Natural killer cell (primary cell): ENCODE results near the gene AKAP17A. TPM values are rescaled to one million over a fixed set of nuclear protein-coding genes. Genes with fewer than 3 reads are reported as not detected.
A peak's percentile ranks its signal among the peaks of the same experiment; 100 is the strongest.

Experiments used
- ATAC-seq, 3 donors: fragments of 150-1000 bp in 2 of 3; fragments of 200-7000 bp in 1 of 3; cut with Tn5 transposase; 1 replicate in 1 of 3; 2 replicates in 2 of 3; pipeline ENCODE4 v1.10.0; 2021; ENCODE audit warnings: mild to moderate bottlenecking in 2 of 3, moderate library complexity in 2 of 3
- DNase-seq, 2 donors: peaks; one replicate each; pipeline versions ENCODE4 v3.0.0 to v3.0.0-alpha.2; 2013 to 2021; ENCODE audit warnings: mixed read lengths in 1 of 2
- H3K27ac ChIP-seq: one replicate; pipeline ENCODE4 v1.5.1; 2013; ENCODE audit warnings: mild to moderate bottlenecking, low read length
- H3K27me3 ChIP-seq: one replicate; pipeline ENCODE4 v1.6.1; 2013; ENCODE audit warnings: low read length; ENCODE audit not compliant: control insufficient read depth, insufficient read depth
- H3K36me3 ChIP-seq: one replicate; pipeline ENCODE4 v1.6.1; 2013; ENCODE audit warnings: low read length; ENCODE audit not compliant: control insufficient read depth, insufficient read depth
- H3K4me1 ChIP-seq: one replicate; pipeline ENCODE4 v1.6.1; 2013; ENCODE audit warnings: low read length; ENCODE audit not compliant: control insufficient read depth, insufficient read depth
- H3K4me3 ChIP-seq: one replicate; pipeline ENCODE4 v1.5.1; 2013; ENCODE audit warnings: low read length
- H3K9me3 ChIP-seq: one replicate; pipeline ENCODE4 v1.6.1; 2013; ENCODE audit warnings: low read length; ENCODE audit not compliant: control insufficient read depth, insufficient read depth
- H3K27ac Mint-ChIP-seq, 2 donors: one replicate each; pipeline ENCODE4 v1.8.0; 2022; ENCODE audit warnings: mild to moderate bottlenecking in 2 of 2, mixed read lengths in 2 of 2, moderate library complexity in 1 of 2
- H3K27me3 Mint-ChIP-seq, 2 donors: one replicate each; pipeline ENCODE4 v1.8.0; 2022; ENCODE audit warnings: low read depth in 2 of 2, mixed read lengths in 2 of 2
- H3K36me3 Mint-ChIP-seq: one replicate; pipeline ENCODE4 v1.8.0; 2022; ENCODE audit warnings: mixed read lengths
- H3K4me1 Mint-ChIP-seq, 2 donors: one replicate each; pipeline ENCODE4 v1.8.0; 2022; ENCODE audit warnings: mixed read lengths in 2 of 2
- H3K4me3 Mint-ChIP-seq: one replicate; pipeline ENCODE4 v1.8.0; 2022; ENCODE audit warnings: mild to moderate bottlenecking, moderate library complexity, mixed read lengths
- H3K9me3 Mint-ChIP-seq, 2 donors: one replicate each; pipeline ENCODE4 v1.8.0; 2022; ENCODE audit warnings: mixed read lengths in 2 of 2
- CTCF ChIP-seq: fragments of 200-600 bp; IDR thresholded peaks from one replicate; pipeline ENCODE4 v1.8.0; 2022; ENCODE audit warnings: antibody characterized with exemption
- WGBS: methylation state at CpG from one replicate; pipeline ENCODE4 v1.1.7; 2013; ENCODE audit warnings: missing lambda C conversion rate; ENCODE audit not compliant: insufficient coverage; 5-methylcytosine and 5-hydroxymethylcytosine counted together
- intact Hi-C: fragments of 100-400 bp; cut with micrococcal nuclease; formaldehyde crosslinking; loops from one replicate; pipeline ENCODE4 v1.14.2; 2022
- total RNA-seq, 4 donors: library from RNA; stranded (reverse); fragments of 120-200 nt in 1 of 4; gene quantifications; one replicate each; pipeline versions ENCODE4 v1.2.3 to v1.2.4, GENCODE V29; 2013 to 2022

AKAP17A gene
- total RNA-seq, 3 donors from 2014 or later (not counting 1 experiment from before 2014, with no cell fraction given) = 120 to 141 (median 121) TPM

GRCh38 chrX:1584237-1585011 lies 7.0 kb upstream of the AKAP17A start:
- ATAC-seq (no peak), DNase-seq (no peak)
- Histone ChIP-seq H3K4me3 (no peak overlapping the region), H3K9me3 (peaks cover 4% of the 10 kb centered on the region), H3K36me3 (no peaks in the 10 kb centered on the region), H3K27ac (no peak overlapping the region), H3K4me1 (peaks cover 6% of the 10 kb centered on the region), H3K27me3 (no peaks in the 10 kb centered on the region)
- no peak for TF ChIP-seq CTCF
- intact Hi-C loops = no loop called here
- WGBS = 95% methylated on average over 7 of the region's 8 CpGs
- Mint-ChIP-seq H3K4me1 (peaks cover 8 to 11% of the 10 kb centered on the region in 2 donors), H3K27ac (no peak overlapping the region), H3K9me3 (no peaks in the 10 kb centered on the region), H3K4me3 (no peak overlapping the region), H3K36me3 (no peaks in the 10 kb centered on the region), H3K27me3 (no peaks in the 10 kb centered on the region)

GRCh38 chrX:1587161-1587560 lies 4.2 kb upstream of the AKAP17A start:
- no peak overlapping the region for H3K27ac ChIP-seq
- no peaks in the 10 kb centered on the region for H3K9me3 ChIP-seq
- WGBS = 59% methylated on average over 4 of the region's 5 CpGs
- H3K4me1 Mint-ChIP-seq = peaks cover 0 to 20% of the 10 kb centered on the region in 2 donors
- TF ChIP-seq CTCF = no peak
- no peaks in the 10 kb centered on the region for H3K9me3 Mint-ChIP-seq
- no peaks in the 10 kb centered on the region for H3K36me3 ChIP-seq
- H3K36me3 Mint-ChIP-seq = no peaks in the 10 kb centered on the region
- H3K4me3 Mint-ChIP-seq = no peak overlapping the region
- H3K4me3 ChIP-seq = no peak overlapping the region
- no peak for ATAC-seq
- DNase-seq = no peak
- intact Hi-C loops = no loop called here
- peaks cover 8% of the 10 kb centered on the region for H3K4me1 ChIP-seq
- H3K27me3 Mint-ChIP-seq = no peaks in the 10 kb centered on the region
- H3K27ac Mint-ChIP-seq = peak overlapping the region in 1 of 2 donors; percentile 25
- no peaks in the 10 kb centered on the region for H3K27me3 ChIP-seq

GRCh38 chrX:1589356-1590130 lies 1.9 kb upstream of the AKAP17A start:
- Mint-ChIP-seq H3K27me3 (no peaks in the 10 kb centered on the region), H3K27ac (peak overlapping the region in 1 of 2 donors; percentile 49), H3K36me3 (no peaks in the 10 kb centered on the region), H3K9me3 (no peaks in the 10 kb centered on the region), H3K4me1 (peaks cover 16 to 24% of the 10 kb centered on the region in 2 donors), H3K4me3 (no peak overlapping the region)
- H3K4me1 ChIP-seq = peaks cover 29% of the 10 kb centered on the region
- DNase-seq (no peak), ATAC-seq (peak in 1 of 3 donors; percentile 19)
- no peak overlapping the region for H3K27ac ChIP-seq
- peaks cover 13% of the 10 kb centered on the region for H3K36me3 ChIP-seq
- no peaks in the 10 kb centered on the region for H3K9me3 ChIP-seq
- 94% methylated on average over 9 of the region's 12 CpGs for WGBS
- H3K27me3 ChIP-seq = no peaks in the 10 kb centered on the region
- no peak for TF ChIP-seq CTCF
- no peak overlapping the region for H3K4me3 ChIP-seq
- intact Hi-C loops = loop anchor here (5.0 to 10.0 kb wide), 3 partner anchors 68 to 1105 kb away; partner anchors contain the start of genes CD99 and SLC25A6
